Endodermal cell (in vitro differentiated cells): ENCODE results near the gene DPF3. TPM values are rescaled to one million over a fixed set of nuclear protein-coding genes. Genes with fewer than 3 reads are reported as not detected.

Experiments used
- DNase-seq: peaks from one replicate; pipeline ENCODE4 v3.0.0-alpha.2; 2017
- H3K27ac ChIP-seq: 2 replicates; pipeline ENCODE4 v1.5.1; 2013; ENCODE audit warnings: mild to moderate bottlenecking, low read depth, low read length, moderate library complexity
- H3K27me3 ChIP-seq: 2 replicates; pipeline ENCODE4 v1.6.1; 2013; ENCODE audit warnings: mild to moderate bottlenecking, low read length, moderate library complexity; ENCODE audit not compliant: insufficient read depth, control insufficient read depth, poor library complexity, severe bottlenecking
- H3K36me3 ChIP-seq: 2 replicates; pipeline ENCODE4 v1.7.0; 2013; ENCODE audit warnings: mild to moderate bottlenecking, low read length, moderate library complexity; ENCODE audit not compliant: control insufficient read depth, insufficient read depth
- H3K4me1 ChIP-seq: one replicate; pipeline ENCODE4 v1.7.0; 2013; ENCODE audit warnings: low read length; ENCODE audit not compliant: control insufficient read depth, insufficient read depth
- H3K4me3 ChIP-seq: 2 replicates; pipeline ENCODE4 v1.5.1; 2013; ENCODE audit warnings: mild to moderate bottlenecking, low read length, moderate library complexity
- H3K9ac ChIP-seq: 2 replicates; pipeline ENCODE4 v1.6.1; 2013; ENCODE audit warnings: mild to moderate bottlenecking, low read length, moderate library complexity; ENCODE audit not compliant: poor library complexity, severe bottlenecking; ENCODE audit errors: extremely low read depth
- H3K9me3 ChIP-seq: 2 replicates; pipeline ENCODE4 v1.6.1; 2013; ENCODE audit warnings: mild to moderate bottlenecking, low read length, moderate library complexity; ENCODE audit not compliant: control insufficient read depth
- H3K27ac Mint-ChIP-seq: 2 replicates; pipeline ENCODE4 v1.8.0; 2020; ENCODE audit warnings: mixed read lengths
- H3K27me3 Mint-ChIP-seq: 2 replicates; pipeline ENCODE4 v1.8.0; 2021; ENCODE audit warnings: mild to moderate bottlenecking, mixed read lengths; ENCODE audit not compliant: insufficient read depth
- H3K36me3 Mint-ChIP-seq: 2 replicates; pipeline ENCODE4 v1.8.0; 2020; ENCODE audit warnings: low read depth, mixed read lengths
- H3K4me1 Mint-ChIP-seq: 2 replicates; pipeline ENCODE4 v1.8.0; 2020; ENCODE audit warnings: mixed read lengths
- H3K4me3 Mint-ChIP-seq: 2 replicates; pipeline ENCODE4 v1.8.0; 2020; ENCODE audit warnings: mild to moderate bottlenecking, moderate library complexity, mixed read lengths
- H3K9me3 Mint-ChIP-seq: 2 replicates; pipeline ENCODE4 v1.8.0; 2020; ENCODE audit warnings: mild to moderate bottlenecking, mixed read lengths
- WGBS, 2 experiments: methylation state at CpG; one replicate each; pipeline versions ENCODE4 v1.1.5 to v1.1.7; 2013; ENCODE audit warnings: missing lambda C conversion rate in 2 of 2, mixed read lengths in 1 of 2; ENCODE audit not compliant: insufficient coverage in 1 of 2, insufficient read length in 1 of 2; 5-methylcytosine and 5-hydroxymethylcytosine counted together
- total RNA-seq, 2 donors: library from RNA; stranded (reverse); fragmentation: NEBNext Ultra II Directional in 1 of 2; extraction: Animal tissue kit (Norgen Biotek cat#: 25700) in 1 of 2; gene quantifications; 2 replicates in 1 of 2; 3 replicates in 1 of 2; pipeline ENCODE4 v1.2.1, GENCODE V29; 2021
- TF ChIP-seq, protein P1 (sequence below): fragments of 200-600 bp; sonication (generic); conservative IDR thresholded peaks from 2 replicates; pipeline ENCODE4 v1.5.0; 2021; ENCODE audit warnings: antibody characterized with exemption, mild to moderate bottlenecking

DPF3 gene
- total RNA-seq, 2 donors from 2014 or later: not detected

DNA sequence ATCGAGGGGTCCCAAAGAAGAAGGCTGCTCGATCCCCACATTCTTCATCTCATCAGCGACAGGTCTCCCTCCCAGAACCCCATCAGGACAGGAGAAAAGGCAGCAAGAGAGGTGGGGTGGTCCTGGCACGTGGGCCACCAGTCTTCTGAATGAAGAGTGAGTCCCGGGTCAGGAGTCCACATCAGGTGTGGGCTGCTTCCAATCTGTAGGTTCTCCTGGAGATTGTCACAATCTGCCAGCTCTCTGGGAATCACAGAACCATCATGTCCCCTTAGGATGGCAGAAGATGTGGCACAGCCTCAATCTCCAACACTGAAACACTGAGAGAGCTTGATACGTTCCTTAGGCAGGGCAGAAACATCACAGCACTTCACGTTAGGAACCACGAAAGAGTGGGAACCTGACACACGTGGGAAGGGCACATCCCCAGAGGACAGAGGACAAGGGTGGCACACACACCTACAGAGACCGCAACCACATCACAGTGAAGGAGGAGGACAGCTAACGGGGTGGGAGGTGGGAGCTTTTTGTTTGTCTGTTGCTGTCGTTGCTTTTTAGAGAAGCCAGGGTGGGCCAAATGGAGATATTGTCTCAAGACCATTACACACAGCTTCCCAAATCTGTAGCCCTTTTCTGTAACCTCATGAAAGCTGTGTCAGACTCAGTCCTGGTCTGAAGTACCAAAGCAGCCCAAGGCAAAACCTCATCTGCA is 284.5 kb downstream of the DPF3 start:
- Histone ChIP-seq H3K4me1 (no peaks in the 10 kb centered on the region), H3K27ac (no peak overlapping the region), H3K9me3 (no peaks in the 10 kb centered on the region), H3K4me3 (no peak overlapping the region), H3K27me3 (no peaks in the 10 kb centered on the region), H3K9ac (no peak overlapping the region), H3K36me3 (no peaks in the 10 kb centered on the region)
- TF ChIP-seq, protein P1, sequence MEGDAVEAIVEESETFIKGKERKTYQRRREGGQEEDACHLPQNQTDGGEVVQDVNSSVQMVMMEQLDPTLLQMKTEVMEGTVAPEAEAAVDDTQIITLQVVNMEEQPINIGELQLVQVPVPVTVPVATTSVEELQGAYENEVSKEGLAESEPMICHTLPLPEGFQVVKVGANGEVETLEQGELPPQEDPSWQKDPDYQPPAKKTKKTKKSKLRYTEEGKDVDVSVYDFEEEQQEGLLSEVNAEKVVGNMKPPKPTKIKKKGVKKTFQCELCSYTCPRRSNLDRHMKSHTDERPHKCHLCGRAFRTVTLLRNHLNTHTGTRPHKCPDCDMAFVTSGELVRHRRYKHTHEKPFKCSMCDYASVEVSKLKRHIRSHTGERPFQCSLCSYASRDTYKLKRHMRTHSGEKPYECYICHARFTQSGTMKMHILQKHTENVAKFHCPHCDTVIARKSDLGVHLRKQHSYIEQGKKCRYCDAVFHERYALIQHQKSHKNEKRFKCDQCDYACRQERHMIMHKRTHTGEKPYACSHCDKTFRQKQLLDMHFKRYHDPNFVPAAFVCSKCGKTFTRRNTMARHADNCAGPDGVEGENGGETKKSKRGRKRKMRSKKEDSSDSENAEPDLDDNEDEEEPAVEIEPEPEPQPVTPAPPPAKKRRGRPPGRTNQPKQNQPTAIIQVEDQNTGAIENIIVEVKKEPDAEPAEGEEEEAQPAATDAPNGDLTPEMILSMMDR: no peak
- WGBS, 2 experiments: 89 to 91% methylated on average over 7 to 11 of the region's 12 CpGs
- Mint-ChIP-seq H3K4me1 (no peaks in the 10 kb centered on the region), H3K4me3 (no peak overlapping the region), H3K9me3 (no peaks in the 10 kb centered on the region), H3K27ac (no peak overlapping the region), H3K36me3 (no peaks in the 10 kb centered on the region), H3K27me3 (peaks cover 5% of the 10 kb centered on the region)
- peak; percentile 30 for DNase-seq

DNA sequence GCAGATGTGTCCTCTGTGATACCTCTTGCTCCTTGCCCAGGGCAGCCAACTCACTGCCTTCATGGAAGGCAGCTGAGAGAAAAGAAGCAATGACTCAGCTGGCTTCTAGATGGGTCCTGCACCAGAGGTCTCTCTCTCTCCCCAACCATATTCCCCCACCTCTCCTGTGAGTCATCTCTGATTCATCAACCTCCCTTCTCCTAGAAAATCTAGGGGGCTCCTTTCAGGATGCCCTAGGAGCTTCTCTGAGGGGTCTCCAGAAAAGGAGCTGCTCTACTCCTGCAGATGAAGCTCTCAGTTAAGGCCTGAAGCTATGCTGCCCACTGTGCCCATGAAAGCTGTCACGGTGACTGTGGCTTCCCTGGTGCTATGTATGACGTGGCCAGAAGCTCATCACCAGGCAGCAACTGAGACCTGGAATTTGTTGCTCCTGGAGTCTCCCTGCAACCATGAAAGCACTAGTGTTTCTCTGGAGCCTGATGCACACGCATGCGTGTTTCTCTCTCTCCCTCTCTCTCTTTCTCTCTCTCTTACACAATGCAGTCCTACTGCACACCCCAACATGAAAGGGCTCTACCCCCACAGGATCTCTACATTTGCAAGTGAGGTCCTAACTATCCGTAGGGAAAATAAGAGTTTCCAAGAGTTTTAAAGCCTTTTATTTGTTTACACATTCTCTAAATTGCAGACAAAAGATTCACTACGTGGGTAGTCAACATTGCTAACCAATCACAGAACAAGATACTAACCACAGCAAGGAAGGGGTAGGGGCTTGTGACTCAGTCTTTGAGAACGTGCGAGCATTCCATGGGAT is 285.3 kb downstream of the DPF3 start:
- TF ChIP-seq, protein P1: no peak
- no peak overlapping the region for H3K27ac ChIP-seq
- DNase-seq: peak; percentile 37
- Mint-ChIP-seq H3K4me3 (no peak overlapping the region), H3K4me1 (no peaks in the 10 kb centered on the region), H3K9me3 (no peaks in the 10 kb centered on the region), H3K27me3 (peaks cover 5% of the 10 kb centered on the region), H3K27ac (no peak overlapping the region), H3K36me3 (no peaks in the 10 kb centered on the region)
- no peaks in the 10 kb centered on the region for H3K27me3 ChIP-seq
- no peaks in the 10 kb centered on the region for H3K4me1 ChIP-seq
- no peaks in the 10 kb centered on the region for H3K36me3 ChIP-seq
- no peaks in the 10 kb centered on the region for H3K9me3 ChIP-seq
- 86 to 95% methylated on average over 4 to 8 of the region's 8 CpGs for WGBS, 2 experiments
- no peak overlapping the region for H3K4me3 ChIP-seq
- H3K9ac ChIP-seq: no peak overlapping the region

DNA sequence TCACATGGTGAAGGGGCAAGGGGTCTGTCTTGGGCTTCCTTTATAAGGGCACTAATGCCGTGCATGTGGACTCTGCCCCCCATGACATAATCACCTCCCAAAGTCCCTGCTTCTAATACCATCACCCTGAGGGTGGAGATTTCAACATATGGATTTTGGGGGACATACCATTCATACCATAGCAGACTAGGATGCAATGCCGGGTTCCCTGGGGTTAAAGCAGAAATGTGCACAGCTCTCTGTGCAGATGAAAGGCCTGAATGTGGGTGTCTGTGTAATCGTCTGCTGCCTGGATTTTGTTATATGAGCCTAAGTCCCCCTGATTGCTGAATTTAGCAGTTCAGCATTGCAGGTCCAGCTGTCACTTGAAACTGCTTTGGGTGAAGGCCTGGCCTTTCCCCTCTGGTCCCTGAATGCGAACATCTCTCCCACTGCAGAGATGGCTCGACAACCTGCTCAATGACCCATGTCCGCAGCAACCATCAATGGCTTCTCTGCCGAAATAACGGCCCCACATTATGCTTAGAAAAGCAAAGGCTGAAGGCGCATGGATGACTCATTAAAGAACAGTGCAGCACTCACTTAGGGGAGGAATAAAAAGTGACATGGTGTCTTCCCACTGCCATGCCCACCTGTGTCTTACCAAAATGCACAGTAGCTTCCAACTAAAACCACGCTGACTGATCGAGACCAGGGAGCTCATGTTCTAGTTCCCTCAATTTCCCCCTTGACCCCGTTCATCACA is 286.3 kb downstream of the DPF3 start:
- TF ChIP-seq, protein P1: no peak
- H3K9me3 Mint-ChIP-seq: no peaks in the 10 kb centered on the region
- Histone ChIP-seq H3K4me1 (no peaks in the 10 kb centered on the region), H3K27ac (no peak overlapping the region), H3K36me3 (no peaks in the 10 kb centered on the region), H3K4me3 (no peak overlapping the region), H3K9ac (no peak overlapping the region), H3K9me3 (no peaks in the 10 kb centered on the region), H3K27me3 (no peaks in the 10 kb centered on the region)
- no peaks in the 10 kb centered on the region for H3K36me3 Mint-ChIP-seq
- H3K4me1 Mint-ChIP-seq: no peaks in the 10 kb centered on the region
- no peak overlapping the region for H3K4me3 Mint-ChIP-seq
- 92 to 98% methylated on average over 9 to 12 of the region's 12 CpGs for WGBS, 2 experiments
- peak; percentile 21 for DNase-seq
- no peak overlapping the region for H3K27ac Mint-ChIP-seq
- peaks cover 5% of the 10 kb centered on the region for H3K27me3 Mint-ChIP-seq
